GM21515 (cell line): ENCODE data around the gene ZNF532.

Experiments used
- ATAC-seq: cut with Tn5 transposase; IDR thresholded peaks from one replicate; pipeline ENCODE4 v1.9.1; 2021; ENCODE audit not compliant: unreplicated experiment

Gene ZNF532

DNA sequence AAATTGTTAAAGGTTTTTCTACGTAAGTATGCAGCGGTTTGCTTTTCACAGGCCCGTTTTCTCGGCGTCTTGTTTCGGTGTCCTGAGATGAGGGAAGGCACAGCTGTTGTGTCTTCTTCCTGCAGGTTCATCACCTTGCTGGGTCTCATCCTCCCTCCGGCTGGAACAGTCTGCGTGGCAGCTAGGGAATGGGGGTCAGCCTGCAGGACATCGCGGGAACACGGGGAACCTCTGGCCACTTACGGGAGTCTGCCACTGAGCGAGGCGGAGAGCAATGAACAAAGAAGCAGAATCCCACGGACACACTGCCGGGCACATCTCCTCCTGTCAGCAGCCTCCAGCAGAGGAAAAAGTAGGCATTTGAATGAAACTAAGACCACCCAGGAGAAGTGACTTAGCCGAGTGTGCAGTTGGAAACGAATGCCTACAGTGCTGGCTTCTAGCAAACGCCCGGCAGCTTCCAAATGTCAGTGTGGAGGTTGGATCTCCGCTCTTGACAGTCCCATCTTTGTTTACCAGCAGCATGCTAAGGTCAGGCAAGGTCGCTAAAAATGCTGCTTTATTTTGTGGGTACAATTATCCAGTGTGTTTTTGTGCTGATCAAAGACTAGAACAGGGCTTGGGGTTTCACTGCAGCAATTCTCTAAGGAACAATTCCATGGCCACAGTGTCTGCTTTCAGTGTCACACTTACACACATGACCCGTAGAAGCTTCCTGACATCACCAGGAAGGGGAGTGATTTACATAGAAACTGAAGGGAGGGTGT is 165.2 kb downstream of the ZNF532 start:
- no peak for ATAC-seq

DNA sequence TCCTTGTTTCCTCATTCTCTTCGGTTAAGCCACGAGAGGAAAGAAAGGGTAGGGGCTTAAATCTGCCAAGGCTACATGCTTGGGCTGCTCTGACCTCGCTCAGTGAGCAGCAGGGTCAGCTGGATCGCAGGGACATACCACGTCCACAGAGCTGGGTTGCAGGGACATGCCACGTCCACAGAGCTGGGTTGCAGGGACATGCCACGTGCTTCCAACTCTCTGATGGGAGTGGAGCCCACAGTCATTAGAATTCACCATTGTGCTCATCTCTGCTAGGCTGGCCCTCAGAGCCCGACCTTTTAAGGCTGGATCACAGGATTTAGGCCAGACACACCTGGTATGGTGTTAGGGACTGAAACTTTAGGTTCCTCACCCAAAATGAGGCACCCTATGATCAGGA is 167.6 kb downstream of the ZNF532 start:
- no peak for ATAC-seq

DNA sequence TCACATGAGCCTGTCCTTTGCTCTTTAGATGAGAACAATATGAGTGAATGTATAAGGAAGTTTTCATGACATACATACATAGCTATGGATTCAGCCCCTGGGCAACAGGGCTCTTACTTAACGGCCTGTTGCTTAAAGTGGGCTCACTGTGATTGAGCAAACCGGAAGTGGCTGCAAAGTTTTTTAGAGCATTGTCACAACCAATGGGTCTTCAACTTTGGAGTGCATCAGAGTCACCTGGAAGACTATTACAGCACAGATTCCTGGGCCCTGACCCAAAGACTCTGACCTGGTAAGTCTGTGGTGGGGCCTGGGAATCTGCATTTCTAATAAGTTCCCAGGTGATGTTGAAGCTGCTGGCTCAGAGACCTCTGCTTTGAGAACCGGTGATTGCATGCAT is 168.7 kb downstream of the ZNF532 start:
- ATAC-seq = no peak

- no peak for ATAC-seq
Observed at GRCh38 chr18:59033974-59034373, 169.3 kb downstream of the ZNF532 start.

DNA sequence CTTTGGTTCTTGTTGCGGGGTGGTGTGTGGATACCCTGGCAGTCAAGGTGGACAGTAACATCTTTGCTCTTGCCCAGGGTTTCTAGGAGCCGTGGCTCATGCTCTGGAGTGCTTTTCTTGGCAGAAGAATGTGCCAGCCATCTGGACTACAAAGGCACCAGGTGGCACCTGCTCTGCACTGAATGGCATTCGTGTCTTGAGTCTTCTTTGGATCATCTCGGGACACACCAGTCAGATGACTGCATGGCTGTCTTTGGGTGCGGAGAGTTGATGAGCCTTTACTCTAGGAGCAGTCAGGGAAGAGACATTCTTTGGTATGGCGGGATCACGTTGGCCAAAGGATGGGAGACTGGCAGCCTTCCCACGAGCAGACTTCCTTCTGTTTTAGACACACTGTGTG is 170.9 kb downstream of the ZNF532 start:
- ATAC-seq = no peak
